B cell (primary cell): ENCODE data around the gene AMIGO2. TPM values are rescaled to one million over a fixed set of nuclear protein-coding genes. Genes with fewer than 3 reads are reported as not detected.

Experiments used
- ATAC-seq: fragments of 200-7000 bp; cut with Tn5 transposase; one replicate; pipeline ENCODE4 v1.10.0; 2021; ENCODE audit warnings: low read depth, mild to moderate bottlenecking, moderate number of reproducible peaks, moderate library complexity
- CTCF ChIA-PET: fragments of 350-600 bp; sonication (Branson Sonifier 250); formaldehyde crosslinking; loops from one replicate; lab custom pipeline; 2021; ENCODE audit warnings: antibody characterized with exemption, inconsistent platforms; lab: Charles Lee
- POLR2A ChIA-PET: fragments of 350-600 bp; sonication (Branson Sonifier 250); formaldehyde crosslinking; loops from one replicate; lab custom pipeline; 2021; ENCODE audit warnings: antibody characterized with exemption; lab: Charles Lee
- DNase-seq: peaks from one replicate; pipeline ENCODE4 v3.0.0; 2013
- H2AFZ ChIP-seq: 2 replicates; pipeline ENCODE4 v1.6.1; 2012; ENCODE audit warnings: mild to moderate bottlenecking, low read depth, low read length; ENCODE audit not compliant: insufficient read depth, poor library complexity, severe bottlenecking
- H3K27ac ChIP-seq, 2 donors: 1 replicate in 1 of 2; 2 replicates in 1 of 2; pipeline ENCODE4 v1.5.1; 2012 to 2013; ENCODE audit warnings: low read length in 2 of 2, mild to moderate bottlenecking in 2 of 2, moderate library complexity in 1 of 2
- H3K27me3 ChIP-seq, 4 experiments: fragments of 200-600 bp in 1 of 4; sonication (generic) in 1 of 4; replicated peaks in 1 of 4; 1 replicate in 2 of 4; 2 replicates in 2 of 4; pipeline versions ENCODE4 v1.6.1 to v1.7.0; 2013 to 2016; ENCODE audit warnings: low read length in 3 of 4, mild to moderate bottlenecking in 2 of 4, mixed read lengths in 1 of 4, moderate library complexity in 1 of 4; ENCODE audit not compliant: insufficient read depth in 4 of 4, control insufficient read depth in 3 of 4; ENCODE audit errors: control extremely low read depth in 1 of 4
- H3K36me3 ChIP-seq, 2 experiments: replicated peaks in 1 of 2; 1 replicate in 1 of 2; 2 replicates in 1 of 2; pipeline versions ENCODE4 v1.6.1 to v1.7.1; 2013; ENCODE audit warnings: low read length in 1 of 2; ENCODE audit not compliant: insufficient read depth in 2 of 2, control insufficient read depth in 1 of 2; ENCODE audit errors: control extremely low read depth in 1 of 2, extremely low read depth in 1 of 2
- H3K4me1 ChIP-seq, 2 donors: fragments of 200-600 bp in 1 of 2; sonication (generic) in 1 of 2; 1 replicate in 1 of 2; 2 replicates in 1 of 2; pipeline versions ENCODE4 v1.5.1 to v1.6.1; 2013 to 2017; ENCODE audit warnings: low read length in 2 of 2; ENCODE audit not compliant: control insufficient read depth in 2 of 2, insufficient read depth in 2 of 2
- H3K4me2 ChIP-seq: replicated peaks from 2 replicates; pipeline ENCODE3; 2012; ENCODE audit warnings: mild to moderate bottlenecking, low read depth, low read length; ENCODE audit not compliant: poor library complexity, severe bottlenecking
- H3K4me3 ChIP-seq, 5 experiments: fragments of 200-600 bp in 1 of 5; sonication (generic) in 1 of 5; 1 replicate in 3 of 5; 2 replicates in 2 of 5; pipeline versions ENCODE4 v1.5.1 to v1.7.0; 2011 to 2016; ENCODE audit warnings: low read length in 4 of 5, mild to moderate bottlenecking in 4 of 5, low read depth in 2 of 5, control low read depth in 1 of 5, moderate library complexity in 1 of 5; ENCODE audit not compliant: insufficient read depth in 1 of 5; ENCODE audit errors: control extremely low read depth in 1 of 5, extremely low read depth in 1 of 5
- H3K79me2 ChIP-seq: fragments of 200-600 bp; sonication (generic); one replicate; pipeline ENCODE4 v1.6.0; 2016; ENCODE audit warnings: low read length; ENCODE audit not compliant: control insufficient read depth, insufficient read depth
- H3K9ac ChIP-seq: fragments of 200-600 bp; sonication (generic); 2 replicates; pipeline ENCODE4 v1.6.1; 2017; ENCODE audit warnings: mild to moderate bottlenecking, low read length, moderate library complexity
- H3K9me3 ChIP-seq, 3 donors: one replicate each; pipeline versions ENCODE4 v1.6.1 to v1.7.1; 2013; ENCODE audit warnings: low read length in 2 of 3; ENCODE audit not compliant: control insufficient read depth in 2 of 3, insufficient read depth in 1 of 3; ENCODE audit errors: control extremely low read depth in 1 of 3
- H4K20me1 ChIP-seq: 2 replicates; pipeline ENCODE4 v1.6.0; 2012; ENCODE audit warnings: mild to moderate bottlenecking, low read length; ENCODE audit not compliant: insufficient read depth, control insufficient read depth, poor library complexity, severe bottlenecking
- H3K27ac Mint-ChIP-seq: one replicate; pipeline ENCODE4 v1.8.0; 2021; ENCODE audit warnings: mixed read lengths
- H3K27me3 Mint-ChIP-seq: one replicate; pipeline ENCODE4 v1.8.0; 2021; ENCODE audit warnings: mixed read lengths
- H3K4me1 Mint-ChIP-seq: one replicate; pipeline ENCODE4 v1.8.0; 2021; ENCODE audit warnings: mixed read lengths
- H3K4me3 Mint-ChIP-seq: one replicate; pipeline ENCODE4 v1.8.0; 2021; ENCODE audit warnings: mixed read lengths
- H3K9me3 Mint-ChIP-seq: one replicate; pipeline ENCODE4 v1.8.0; 2022; ENCODE audit warnings: mixed read lengths; ENCODE audit not compliant: insufficient read depth
- CTCF ChIP-seq: fragments of 200-600 bp; IDR thresholded peaks from one replicate; pipeline ENCODE4 v1.8.0; 2022; ENCODE audit warnings: antibody characterized with exemption, mild to moderate bottlenecking
- EZH2 ChIP-seq: IDR thresholded peaks from 2 replicates; pipeline ENCODE4 v1.6.1; 2012; ENCODE audit warnings: borderline replicate concordance, low read depth, mild to moderate bottlenecking, moderate library complexity, low read length; ENCODE audit not compliant: insufficient read depth, poor library complexity, severe bottlenecking
- WGBS: methylation state at CpG from one replicate; pipeline ENCODE4 v1.1.5; 2013; ENCODE audit warnings: missing lambda C conversion rate; ENCODE audit not compliant: insufficient coverage; 5-methylcytosine and 5-hydroxymethylcytosine counted together
- intact Hi-C: fragments of 100-400 bp; cut with micrococcal nuclease; formaldehyde crosslinking; loops from one replicate; pipeline ENCODE4 v1.10.0; 2022
- polyA plus RNA-seq: library from polyadenylated mRNA; depleted of rRNA; stranded (reverse); fragments of >200 nt; gene quantifications from 2 replicates; pipeline ENCODE4 v1.2.3, GENCODE V29; 2012
- total RNA-seq, 2 donors: library from RNA; stranded (reverse); fragments of 120-200 nt in 1 of 2; gene quantifications; 1 replicate in 1 of 2; 2 replicates in 1 of 2; pipeline versions ENCODE4 v1.2.3 to v1.2.4, GENCODE V29; 2013 to 2022

Gene AMIGO2
- total and polyA plus RNA-seq, 2 donors (not counting 1 experiment from before 2014, with no cell fraction given), result 10.4 to 11.8 TPM

GRCh38 chr12:47095446-47096236 lies 15.9 kb upstream of the AMIGO2 start:
- H3K9me3 Mint-ChIP-seq, result peaks cover 3% of the 10 kb centered on the region
- DNase-seq (no peak), ATAC-seq (no peak)
- POLR2A ChIA-PET, result interaction anchor here (0.7 kb wide), 1 partner anchor 10 kb away, joined by 8 read pairs; no protein-coding TSS in a partner anchor
- 50% methylated on average over 2 of the region's 3 CpGs for WGBS
- H3K27me3 Mint-ChIP-seq, result no peaks in the 10 kb centered on the region
- no peaks in the 10 kb centered on the region for H3K4me1 ChIP-seq
- intact Hi-C loops, result no loop called here
- peaks cover 0 to 1% (median 0%) of the 10 kb centered on the region in 3 donors for H3K9me3 ChIP-seq
- H3K27ac Mint-ChIP-seq, result no peak overlapping the region
- H3K79me2 ChIP-seq, result no peaks in the 10 kb centered on the region
- no peak overlapping the region for H3K27ac ChIP-seq
- H3K4me3 Mint-ChIP-seq, result no peak overlapping the region
- CTCF ChIA-PET, result interaction anchor here (0.7 to 1.5 kb wide), 8 partner anchors 10 to 745 kb away, joined by 3 to 5 read pairs (median 4); no protein-coding TSS in a partner anchor
- H2AFZ ChIP-seq, result no peak overlapping the region
- TF ChIP-seq CTCF, result no peak
- TF ChIP-seq EZH2, result no peak
- H3K9ac ChIP-seq, result no peak overlapping the region
- H3K36me3 ChIP-seq, result no peaks in the 10 kb centered on the region
- H4K20me1 ChIP-seq, result no peaks in the 10 kb centered on the region
- no peak overlapping the region for H3K4me2 ChIP-seq
- no peak overlapping the region for H3K4me3 ChIP-seq
- no peaks in the 10 kb centered on the region for H3K4me1 Mint-ChIP-seq
- H3K27me3 ChIP-seq, result peaks cover 0 to 3% (median 0%) of the 10 kb centered on the region in 4 experiments

GRCh38 chr12:47094804-47095203 lies 15.0 kb upstream of the AMIGO2 start:
- Histone ChIP-seq H3K4me3 (no peak overlapping the region), H3K79me2 (no peaks in the 10 kb centered on the region), H3K4me1 (no peaks in the 10 kb centered on the region), H3K27me3 (peaks cover 0 to 3% (median 0%) of the 10 kb centered on the region in 4 experiments), H3K4me2 (no peak overlapping the region), H3K9me3 (peaks cover 0 to 1% (median 0%) of the 10 kb centered on the region in 3 donors), H2AFZ (no peak overlapping the region), H3K27ac (no peak overlapping the region), H3K9ac (no peak overlapping the region), H4K20me1 (no peaks in the 10 kb centered on the region), H3K36me3 (no peaks in the 10 kb centered on the region)
- ChIA-PET POLR2A (interaction anchor here (0.7 kb wide), 1 partner anchor 9 kb away, joined by 8 read pairs; no protein-coding TSS in a partner anchor), CTCF (interaction anchor here (0.7 to 1.3 kb wide), 5 partner anchors 74 to 746 kb away, joined by 3 to 4 read pairs (median 3); no protein-coding TSS in a partner anchor)
- TF ChIP-seq CTCF (no peak), EZH2 (no peak)
- H3K27ac Mint-ChIP-seq, result no peak overlapping the region
- 100% methylated on average over 3 of the region's 4 CpGs for WGBS
- no peaks in the 10 kb centered on the region for H3K27me3 Mint-ChIP-seq
- no peaks in the 10 kb centered on the region for H3K4me1 Mint-ChIP-seq
- intact Hi-C loops, result no loop called here
- no peak overlapping the region for H3K4me3 Mint-ChIP-seq
- peaks cover 3% of the 10 kb centered on the region for H3K9me3 Mint-ChIP-seq
- DNase-seq (no peak), ATAC-seq (no peak)
